ENCODE results near the gene ECHS1.

Gene ECHS1

GRCh38 chr10:133358162-133358924, 14.8 kb downstream of the ECHS1 start:
- no peak for DNase-seq (ENCODE audit: low spot score)

GRCh38 chr10:133357285-133358161, 15.6 kb downstream of the ECHS1 start, which contains the start of gene FUOM:
FUOM (minus strand) TSS chr10:133358019; CDS start chr10:133358007, 12 bp downstream.
- DNase-seq (ENCODE audit: low spot score), result peak; percentile 69

- no peak for DNase-seq (ENCODE audit: low spot score)
Measured at GRCh38 chr10:133356549-133357284, 16.4 kb downstream of the ECHS1 start.

- DNase-seq (ENCODE audit: low spot score), result no peak
Measured at GRCh38 chr10:133355991-133356390, 17.2 kb downstream of the ECHS1 start.

- no peak for DNase-seq (ENCODE audit: low spot score)
Measured at GRCh38 chr10:133355266-133355665, 17.9 kb downstream of the ECHS1 start.

GRCh38 chr10:133354672-133355240, 18.4 kb downstream of the ECHS1 start:
- DNase-seq (ENCODE audit: low spot score), result no peak

- DNase-seq (ENCODE audit: low spot score), result no peak
Measured at GRCh38 chr10:133353988-133354605, 19.1 kb downstream of the ECHS1 start.

GRCh38 chr10:133353202-133353959, 19.8 kb downstream of the ECHS1 start:
- DNase-seq (ENCODE audit: low spot score), result no peak

GRCh38 chr10:133351408-133352318, 21.5 kb downstream of the ECHS1 start:
- DNase-seq (ENCODE audit: low spot score), result no peak

GRCh38 chr10:133350950-133351329, 22.2 kb downstream of the ECHS1 start:
- no peak for DNase-seq (ENCODE audit: low spot score)

- DNase-seq (ENCODE audit: low spot score), result no peak
Measured at GRCh38 chr10:133350283-133350949, 22.7 kb downstream of the ECHS1 start.

- DNase-seq (ENCODE audit: low spot score), result no peak
Measured at GRCh38 chr10:133349577-133350011, 23.6 kb downstream of the ECHS1 start.

GRCh38 chr10:133349160-133349568, 24.0 kb downstream of the ECHS1 start:
- no peak for DNase-seq (ENCODE audit: low spot score)

GRCh38 chr10:133347710-133348517, 25.2 kb downstream of the ECHS1 start:
- DNase-seq (ENCODE audit: low spot score), result no peak

GRCh38 chr10:133346413-133346812, 26.7 kb downstream of the ECHS1 start:
- DNase-seq (ENCODE audit: low spot score), result no peak

GRCh38 chr10:133344236-133344635, 28.9 kb downstream of the ECHS1 start:
- no peak for DNase-seq (ENCODE audit: low spot score)

GRCh38 chr10:133343558-133343957, 29.6 kb downstream of the ECHS1 start:
- no peak for DNase-seq (ENCODE audit: low spot score)

- DNase-seq (ENCODE audit: low spot score), result no peak
Measured at GRCh38 chr10:133342942-133343341, 30.2 kb downstream of the ECHS1 start.

All from kidney capillary endothelial cell (primary cell).